ENCODE data around the gene RSRC1. TPM values are rescaled to one million over a fixed set of nuclear protein-coding genes. Genes with fewer than 3 reads are reported as not detected.

Gene RSRC1
- total and polyA plus RNA-seq, 2 of the 8 experiments (the other 6 are each of a cell fraction or from before 2014, with no cell fraction given) = 2.0 to 27.9 TPM

- H3K4me3 ChIP-seq (ENCODE audit: extremely low read depth in 1 of 4, insufficient read depth in 2 of 4, low read depth in 3 of 4, low read length in 4 of 4) = no peak overlapping the region
- no peak overlapping the region for H3K27ac ChIP-seq (ENCODE audit: low read depth, low read length)
- H3K79me2 ChIP-seq (ENCODE audit: control insufficient read depth in 1 of 2, insufficient read depth in 2 of 2, low read length in 2 of 2) = no peaks in the 10 kb centered on the region
- 65% methylated on average over 3 of the region's 3 CpGs; no CpG with 5 or more reads in 1 of the 2 experiments for WGBS, 2 experiments (ENCODE audit: extremely low coverage in 1 of 2, insufficient coverage in 1 of 2, insufficient read length in 1 of 2, insufficient replicate concordance in 2 of 2, low coverage in 1 of 2, low lambda C conversion rate in 2 of 2, missing lambda C conversion rate in 1 of 2)
- no peak overlapping the region for H2AK5ac ChIP-seq (ENCODE audit: low read depth, low read length)
- no peak overlapping the region for H3K56ac ChIP-seq (replicated peaks; ENCODE audit: insufficient read length, low read depth, low read length)
- H2BK5ac ChIP-seq (ENCODE audit: low read depth, low read length) = no peak overlapping the region
- H4K91ac ChIP-seq (replicated peaks; ENCODE audit: insufficient read length, low read length) = no peak overlapping the region
- no peak overlapping the region for H3K18ac ChIP-seq (ENCODE audit: extremely low read depth, low read length)
- TF ChIP-seq, protein P1, sequence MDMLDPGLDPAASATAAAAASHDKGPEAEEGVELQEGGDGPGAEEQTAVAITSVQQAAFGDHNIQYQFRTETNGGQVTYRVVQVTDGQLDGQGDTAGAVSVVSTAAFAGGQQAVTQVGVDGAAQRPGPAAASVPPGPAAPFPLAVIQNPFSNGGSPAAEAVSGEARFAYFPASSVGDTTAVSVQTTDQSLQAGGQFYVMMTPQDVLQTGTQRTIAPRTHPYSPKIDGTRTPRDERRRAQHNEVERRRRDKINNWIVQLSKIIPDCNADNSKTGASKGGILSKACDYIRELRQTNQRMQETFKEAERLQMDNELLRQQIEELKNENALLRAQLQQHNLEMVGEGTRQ (IDR thresholded peaks at IDR 0.05; ENCODE audit: low read length) = no peak
- TF ChIP-seq CBX8 (IDR thresholded peaks at IDR 0.05; ENCODE audit: borderline replicate concordance, low read depth, low read length) (no peak), RXRA (IDR thresholded peaks at IDR 0.05; ENCODE audit: insufficient read depth, low read depth, low read length) (no peak), SP1 (IDR thresholded peaks at IDR 0.05; ENCODE audit: low read depth, low read length) (no peak), TCF12 (IDR thresholded peaks at IDR 0.05; ENCODE audit: low read depth, low read length) (no peak), ATF3 (IDR thresholded peaks at IDR 0.05; ENCODE audit: insufficient read depth, low read depth, low read length) (no peak), EZH2 (IDR thresholded peaks at IDR 0.05; ENCODE audit: low read depth, low read length, severe bottlenecking) (no peak), SRF (IDR thresholded peaks at IDR 0.05; ENCODE audit: low read depth, low read length) (no peak), SIRT6 (IDR thresholded peaks at IDR 0.05; ENCODE audit: low read length) (no peak), SIN3A (conservative IDR thresholded peaks at IDR 0.05 in 1 of 2, IDR thresholded peaks at IDR 0.05 in 1 of 2; ENCODE audit: low read depth in 1 of 2, low read length in 2 of 2) (no peak)
- H3K23me2 ChIP-seq (ENCODE audit: low read depth, low read length) = no peaks in the 10 kb centered on the region
- H4K20me1 ChIP-seq (replicated peaks in 1 of 2; ENCODE audit: control insufficient read depth in 1 of 2, insufficient read depth in 2 of 2, low read length in 2 of 2) = no peaks in the 10 kb centered on the region
- H3K23ac ChIP-seq (ENCODE audit: insufficient read length) = no peak overlapping the region
- no peak for FAIRE-seq
- no peak overlapping the region for H4K8ac ChIP-seq (ENCODE audit: extremely low read depth, insufficient read depth, low read length)
- H3K14ac ChIP-seq (ENCODE audit: insufficient read length) = no peak overlapping the region
- H3K4me1 ChIP-seq (replicated peaks in 1 of 4; ENCODE audit: control insufficient read depth in 3 of 4, insufficient read depth in 4 of 4, low read length in 3 of 4) = no peaks in the 10 kb centered on the region
- no peak overlapping the region for H3K4me2 ChIP-seq (ENCODE audit: insufficient read depth in 1 of 2, low read depth in 2 of 2, low read length in 2 of 2)
- H3K79me1 ChIP-seq (ENCODE audit: low read depth, low read length) = no peaks in the 10 kb centered on the region
- ChIA-PET POLR2A (ENCODE audit: partially characterized antibody) (no interaction called here), CTCF (ENCODE audit: partially characterized antibody) (interaction anchor here (0.6 kb wide), 1 partner anchor 119 kb away, joined by 3 read pairs; no protein-coding TSS in a partner anchor)
- no peak overlapping the region for H3K9ac ChIP-seq (replicated peaks in 1 of 4; ENCODE audit: extremely low read depth in 1 of 4, low read depth in 3 of 4, low read length in 3 of 4)
- H3K4ac ChIP-seq (replicated peaks; ENCODE audit: insufficient read length, low read depth, low read length) = no peak overlapping the region
- no peak overlapping the region for H2BK20ac ChIP-seq (ENCODE audit: low read length)
- H2BK120ac ChIP-seq (replicated peaks; ENCODE audit: low read depth, low read length) = no peak overlapping the region
- no peak overlapping the region for H2BK15ac ChIP-seq (ENCODE audit: low read length)
- no peaks in the 10 kb centered on the region for H3K27me3 ChIP-seq (replicated peaks in 1 of 4; ENCODE audit: control insufficient read depth in 3 of 4, extremely low read depth in 1 of 4, insufficient read depth in 3 of 4, low read length in 3 of 4)
- no peaks in the 10 kb centered on the region; a peak in 1 of 4 replicates for H3K9me3 ChIP-seq (ENCODE audit: insufficient read depth in 2 of 2, low read depth in 1 of 2, low read length in 1 of 2)
- DNase-seq (ENCODE audit: low read depth in 1 of 2, low spot score in 2 of 2) = no peak
- H3K36me3 ChIP-seq (ENCODE audit: control insufficient read depth in 2 of 4, insufficient read depth in 4 of 4, low read length in 3 of 4) = no peaks in the 10 kb centered on the region
- H4K5ac ChIP-seq (ENCODE audit: insufficient read length, low read depth, low read length) = no peak overlapping the region
- no peak overlapping the region for H2BK12ac ChIP-seq (ENCODE audit: low read depth, low read length)
- no peak overlapping the region for H2AFZ ChIP-seq (ENCODE audit: low read length)
These were observed 148.7 kb downstream of the RSRC1 start for GRCh38 chr3:158258619-158259018.

Measured in H1 (cell line).